ENCODE data around the gene TMEFF1.

- TF ChIP-seq, protein P1, sequence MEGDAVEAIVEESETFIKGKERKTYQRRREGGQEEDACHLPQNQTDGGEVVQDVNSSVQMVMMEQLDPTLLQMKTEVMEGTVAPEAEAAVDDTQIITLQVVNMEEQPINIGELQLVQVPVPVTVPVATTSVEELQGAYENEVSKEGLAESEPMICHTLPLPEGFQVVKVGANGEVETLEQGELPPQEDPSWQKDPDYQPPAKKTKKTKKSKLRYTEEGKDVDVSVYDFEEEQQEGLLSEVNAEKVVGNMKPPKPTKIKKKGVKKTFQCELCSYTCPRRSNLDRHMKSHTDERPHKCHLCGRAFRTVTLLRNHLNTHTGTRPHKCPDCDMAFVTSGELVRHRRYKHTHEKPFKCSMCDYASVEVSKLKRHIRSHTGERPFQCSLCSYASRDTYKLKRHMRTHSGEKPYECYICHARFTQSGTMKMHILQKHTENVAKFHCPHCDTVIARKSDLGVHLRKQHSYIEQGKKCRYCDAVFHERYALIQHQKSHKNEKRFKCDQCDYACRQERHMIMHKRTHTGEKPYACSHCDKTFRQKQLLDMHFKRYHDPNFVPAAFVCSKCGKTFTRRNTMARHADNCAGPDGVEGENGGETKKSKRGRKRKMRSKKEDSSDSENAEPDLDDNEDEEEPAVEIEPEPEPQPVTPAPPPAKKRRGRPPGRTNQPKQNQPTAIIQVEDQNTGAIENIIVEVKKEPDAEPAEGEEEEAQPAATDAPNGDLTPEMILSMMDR (IDR thresholded peaks at IDR 0.05) = no peak
- TF ChIP-seq POLR2A (IDR thresholded peaks at IDR 0.05) = no peak
Measured at GRCh38 chr9:100499866-100500265, 26.9 kb downstream of the TMEFF1 start.

All from right lobe of liver (tissue), 4 donors.